Measurements from ENCODE around the gene TTC28.

Gene TTC28

DNA sequence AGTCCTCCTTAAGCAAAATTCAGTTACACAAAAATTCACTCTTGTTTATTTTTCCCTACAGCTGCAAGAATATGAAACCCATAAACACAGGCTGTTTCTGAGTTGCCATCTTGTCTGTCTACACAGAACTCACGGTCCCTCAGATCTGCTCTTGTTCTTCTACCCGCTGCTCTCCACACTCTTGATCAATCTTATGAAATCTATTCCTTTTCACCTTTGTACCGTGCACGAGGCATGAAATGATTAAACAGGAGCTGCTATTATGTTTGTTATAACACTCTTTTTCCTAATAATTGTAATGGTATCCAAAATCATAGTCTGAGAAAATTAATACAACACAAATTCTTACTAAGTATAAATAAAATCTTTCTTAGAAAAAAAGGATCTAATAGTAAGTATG lies 494.5 kb downstream of the TTC28 start:
- Histone ChIP-seq H3K4me1 (ENCODE audit: control insufficient read depth in 1 of 2, insufficient read depth in 1 of 2, low read depth in 1 of 2, low read length in 1 of 2) (no peaks in the 10 kb centered on the region), H3K36me3 (no peaks in the 10 kb centered on the region), H3K27me3 (no peaks in the 10 kb centered on the region), H3K27ac (no peak overlapping the region), H3K4me3 (ENCODE audit: low read depth in 1 of 2, low read length in 1 of 2) (no peak overlapping the region), H3K9me3 (no peaks in the 10 kb centered on the region)
- TF ChIP-seq, protein P1, sequence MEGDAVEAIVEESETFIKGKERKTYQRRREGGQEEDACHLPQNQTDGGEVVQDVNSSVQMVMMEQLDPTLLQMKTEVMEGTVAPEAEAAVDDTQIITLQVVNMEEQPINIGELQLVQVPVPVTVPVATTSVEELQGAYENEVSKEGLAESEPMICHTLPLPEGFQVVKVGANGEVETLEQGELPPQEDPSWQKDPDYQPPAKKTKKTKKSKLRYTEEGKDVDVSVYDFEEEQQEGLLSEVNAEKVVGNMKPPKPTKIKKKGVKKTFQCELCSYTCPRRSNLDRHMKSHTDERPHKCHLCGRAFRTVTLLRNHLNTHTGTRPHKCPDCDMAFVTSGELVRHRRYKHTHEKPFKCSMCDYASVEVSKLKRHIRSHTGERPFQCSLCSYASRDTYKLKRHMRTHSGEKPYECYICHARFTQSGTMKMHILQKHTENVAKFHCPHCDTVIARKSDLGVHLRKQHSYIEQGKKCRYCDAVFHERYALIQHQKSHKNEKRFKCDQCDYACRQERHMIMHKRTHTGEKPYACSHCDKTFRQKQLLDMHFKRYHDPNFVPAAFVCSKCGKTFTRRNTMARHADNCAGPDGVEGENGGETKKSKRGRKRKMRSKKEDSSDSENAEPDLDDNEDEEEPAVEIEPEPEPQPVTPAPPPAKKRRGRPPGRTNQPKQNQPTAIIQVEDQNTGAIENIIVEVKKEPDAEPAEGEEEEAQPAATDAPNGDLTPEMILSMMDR (IDR thresholded peaks at IDR 0.05) = no peak

DNA sequence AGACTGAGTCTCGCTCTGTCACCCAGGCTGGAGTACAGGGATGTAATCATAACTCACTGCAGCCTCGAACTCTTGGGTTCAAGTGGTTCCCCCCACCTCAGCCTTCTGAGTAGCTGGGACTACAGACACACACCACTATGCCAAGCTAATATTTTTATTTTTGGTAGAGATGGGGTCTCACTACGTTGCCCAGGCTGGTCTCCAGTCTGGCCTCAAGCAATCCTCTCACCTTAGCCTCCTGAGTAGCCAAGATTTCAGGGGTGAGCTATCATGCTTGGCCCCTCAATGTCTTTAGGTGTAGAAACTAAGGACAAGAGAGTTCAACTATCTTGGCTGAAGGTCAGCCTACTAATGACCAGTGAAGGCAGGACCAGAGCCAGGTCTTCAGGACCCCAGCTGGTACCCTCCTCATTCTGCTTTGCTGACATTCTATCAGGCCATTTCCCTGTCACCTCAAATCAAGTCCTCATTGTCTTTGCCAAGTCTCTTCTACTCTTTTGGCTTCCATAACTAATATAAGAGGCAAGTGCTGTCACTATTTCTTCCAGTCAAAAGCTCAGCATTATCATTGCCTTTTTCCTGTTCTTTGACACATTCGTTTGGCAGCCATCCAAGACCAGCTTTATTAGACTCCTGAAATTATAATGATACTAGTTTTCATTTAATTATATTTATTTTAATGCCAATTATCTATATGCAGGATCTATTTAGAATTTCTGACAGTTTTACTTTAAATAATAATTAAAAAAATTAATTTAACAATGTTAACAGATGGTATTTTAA lies 496.4 kb downstream of the TTC28 start:
- TF ChIP-seq, protein P1 (IDR thresholded peaks at IDR 0.05) = no peak

GRCh38 chr22:28180804-28181731 lies 498.6 kb downstream of the TTC28 start:
- Histone ChIP-seq H3K27ac (no peak overlapping the region), H3K36me3 (no peaks in the 10 kb centered on the region), H3K4me1 (ENCODE audit: control insufficient read depth in 1 of 2, insufficient read depth in 1 of 2, low read depth in 1 of 2, low read length in 1 of 2) (no peaks in the 10 kb centered on the region), H3K4me3 (ENCODE audit: low read depth in 1 of 2, low read length in 1 of 2) (no peak overlapping the region), H3K9me3 (no peaks in the 10 kb centered on the region), H3K27me3 (no peaks in the 10 kb centered on the region)
- TF ChIP-seq, protein P1 (IDR thresholded peaks at IDR 0.05) = no peak

More for the DNA sequence above, 496.4 kb downstream of the TTC28 start:
- Histone ChIP-seq H3K36me3 (no peaks in the 10 kb centered on the region), H3K27ac (no peak overlapping the region), H3K4me3 (ENCODE audit: low read depth in 1 of 2, low read length in 1 of 2) (no peak overlapping the region), H3K9me3 (no peaks in the 10 kb centered on the region), H3K27me3 (no peaks in the 10 kb centered on the region), H3K4me1 (ENCODE audit: control insufficient read depth in 1 of 2, insufficient read depth in 1 of 2, low read depth in 1 of 2, low read length in 1 of 2) (no peaks in the 10 kb centered on the region)

DNA sequence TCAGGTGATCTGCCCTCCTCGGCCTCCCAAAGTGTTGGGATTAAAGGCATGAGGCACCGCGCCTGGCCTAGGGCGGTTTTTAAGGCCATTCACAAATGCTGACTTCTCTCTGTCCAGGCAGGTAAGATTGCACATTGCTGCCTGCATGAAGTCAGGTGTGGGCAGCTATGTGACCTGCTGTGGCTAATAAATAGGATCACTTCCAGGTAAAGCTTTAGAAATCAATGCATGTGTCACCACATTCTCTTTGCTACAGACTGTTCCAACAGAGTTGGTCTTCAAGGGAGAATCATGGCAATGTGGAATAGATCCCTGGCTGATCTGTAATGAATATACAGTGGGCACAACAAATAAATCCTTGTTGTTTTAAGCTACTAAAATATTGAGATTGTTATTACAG lies 500.2 kb downstream of the TTC28 start:
- Histone ChIP-seq H3K27ac (no peak overlapping the region), H3K36me3 (no peaks in the 10 kb centered on the region), H3K4me3 (ENCODE audit: low read depth in 1 of 2, low read length in 1 of 2) (no peak overlapping the region), H3K27me3 (no peaks in the 10 kb centered on the region), H3K4me1 (ENCODE audit: control insufficient read depth in 1 of 2, insufficient read depth in 1 of 2, low read depth in 1 of 2, low read length in 1 of 2) (no peaks in the 10 kb centered on the region), H3K9me3 (no peaks in the 10 kb centered on the region)
- TF ChIP-seq, protein P1 (IDR thresholded peaks at IDR 0.05) = no peak

DNA sequence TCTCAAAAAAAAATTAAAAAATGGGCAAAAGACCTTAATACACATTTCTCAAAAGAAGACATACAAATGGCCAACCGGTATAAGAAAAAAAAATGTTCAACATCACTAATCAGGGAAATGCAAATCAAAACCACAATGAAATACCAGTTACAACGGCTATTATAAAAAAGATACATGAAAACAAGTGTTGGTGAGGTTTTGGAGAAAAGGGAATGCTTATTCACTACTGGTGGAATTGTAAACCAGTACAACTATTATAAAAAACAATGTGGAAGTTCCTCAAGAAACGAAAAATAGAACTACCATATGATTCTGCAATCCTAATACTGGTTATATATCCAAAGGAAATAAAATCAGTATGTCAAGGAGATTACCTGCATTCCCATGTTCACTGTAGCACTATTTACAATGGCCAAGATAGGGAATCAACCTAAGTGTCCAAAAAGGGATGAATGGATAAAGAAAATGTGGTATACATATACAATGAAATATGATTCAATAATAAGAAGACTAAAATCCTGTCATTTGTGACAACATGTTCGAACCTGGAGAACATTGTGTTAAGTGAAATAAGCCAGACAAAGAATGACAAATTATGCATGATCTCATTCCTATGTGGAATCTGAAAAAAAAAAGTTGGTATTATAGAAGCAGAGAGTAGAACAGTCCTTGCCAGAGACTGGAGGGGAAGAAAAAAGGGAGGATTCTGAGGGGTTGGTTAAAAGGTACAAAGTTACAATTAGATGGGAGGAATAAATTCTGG lies 503.7 kb downstream of the TTC28 start:
- Histone ChIP-seq H3K27me3 (no peaks in the 10 kb centered on the region), H3K9me3 (no peaks in the 10 kb centered on the region), H3K36me3 (no peaks in the 10 kb centered on the region), H3K27ac (no peak overlapping the region), H3K4me1 (ENCODE audit: control insufficient read depth in 1 of 2, insufficient read depth in 1 of 2, low read depth in 1 of 2, low read length in 1 of 2) (no peaks in the 10 kb centered on the region), H3K4me3 (ENCODE audit: low read depth in 1 of 2, low read length in 1 of 2) (no peak overlapping the region)
- TF ChIP-seq, protein P1 (IDR thresholded peaks at IDR 0.05) = no peak

All from neutrophil (primary cell).